NCI-H226 (cell line): ENCODE measurements around the gene CCSER1.

Source experiments
- DNase-seq: peaks from one replicate; pipeline ENCODE4 v3.0.0-alpha.2; 2015

The CCSER1 gene

DNA sequence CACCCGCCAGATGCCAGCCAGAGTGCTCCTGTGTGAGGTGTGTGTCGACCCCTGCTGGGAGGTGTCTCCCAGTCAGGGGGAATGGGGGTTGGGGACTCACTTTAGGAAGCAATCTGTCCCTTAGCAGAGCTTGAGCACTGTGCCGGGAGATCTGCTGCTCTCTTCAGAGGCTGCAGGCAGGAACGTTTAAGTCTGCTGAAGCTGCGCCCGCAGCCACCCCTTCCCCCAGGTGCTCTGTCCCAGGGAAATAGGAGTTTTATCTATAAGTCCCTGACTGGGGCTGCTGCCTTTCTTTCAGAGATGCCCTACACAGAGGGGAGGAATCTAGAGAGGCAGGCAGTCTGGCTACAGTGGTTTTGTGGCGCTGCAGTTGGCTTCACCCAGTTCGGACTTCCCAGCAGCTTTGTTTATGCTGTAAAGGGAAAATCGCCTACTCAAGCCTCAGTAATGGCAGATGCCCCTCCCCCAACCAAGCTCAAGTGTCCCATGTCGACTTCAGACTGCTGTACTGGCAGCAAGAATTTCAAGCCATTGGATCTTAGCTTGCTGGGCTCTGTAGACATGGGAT, 80.8 kb downstream of the CCSER1 start:
- DNase-seq = no peak

DNA sequence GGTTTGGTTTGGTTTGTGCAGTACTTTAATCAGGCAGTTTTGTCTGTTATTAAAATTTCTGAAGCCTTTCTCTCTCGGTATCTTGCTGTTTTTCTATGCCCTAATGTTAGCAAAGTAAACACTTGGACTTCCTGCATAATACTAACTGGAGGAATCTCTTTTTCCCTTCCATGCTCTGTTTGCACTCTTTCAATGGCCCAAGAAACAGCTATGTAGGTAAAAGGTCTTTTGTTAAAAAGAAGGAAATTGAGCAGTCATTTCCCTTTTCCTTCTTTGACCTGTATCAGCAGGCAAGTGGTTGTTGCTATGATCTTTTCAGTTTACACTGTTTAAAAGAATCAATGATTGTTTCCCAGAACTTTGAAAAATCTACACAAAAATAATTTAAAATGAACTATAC, 82.7 kb downstream of the CCSER1 start:
- no peak for DNase-seq

DNA sequence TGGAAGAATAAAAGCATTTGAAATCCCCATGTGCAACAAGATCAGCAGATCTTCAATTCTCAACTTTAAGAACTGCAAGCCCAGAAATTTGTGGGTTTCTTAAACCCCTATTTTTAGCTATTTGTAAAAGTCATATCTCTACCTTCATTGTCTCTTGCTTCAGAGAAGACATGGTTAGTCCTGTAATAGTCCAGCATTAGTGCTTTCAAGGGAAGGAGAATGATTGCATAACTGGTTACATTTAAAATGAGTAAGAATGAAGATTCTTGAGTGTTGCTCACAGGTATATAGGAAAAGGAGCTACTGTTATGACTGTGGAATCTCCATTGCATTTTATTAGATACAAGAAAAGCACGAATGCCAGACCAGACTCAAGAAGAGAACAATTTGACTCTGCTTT, 84.0 kb downstream of the CCSER1 start:
- no peak for DNase-seq

DNA sequence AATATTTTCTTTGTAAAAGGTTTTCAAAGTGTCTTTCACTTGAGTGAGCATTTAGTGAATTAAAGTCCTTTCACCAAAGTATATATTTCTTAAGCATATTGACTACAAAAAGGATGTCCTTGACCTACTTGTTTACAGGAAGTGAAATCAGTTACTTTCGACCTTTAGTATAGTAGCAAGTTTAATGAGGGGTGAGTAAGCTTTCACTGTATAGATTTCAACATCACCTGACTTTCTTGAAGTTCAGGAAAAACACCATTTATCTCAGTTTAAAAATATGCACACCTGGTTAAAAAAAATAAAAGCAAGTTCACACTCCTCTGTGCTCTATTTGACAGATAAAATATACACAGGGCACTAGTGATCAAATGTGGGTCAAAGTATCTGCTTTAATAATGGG, 88.1 kb downstream of the CCSER1 start:
- no peak for DNase-seq

DNA sequence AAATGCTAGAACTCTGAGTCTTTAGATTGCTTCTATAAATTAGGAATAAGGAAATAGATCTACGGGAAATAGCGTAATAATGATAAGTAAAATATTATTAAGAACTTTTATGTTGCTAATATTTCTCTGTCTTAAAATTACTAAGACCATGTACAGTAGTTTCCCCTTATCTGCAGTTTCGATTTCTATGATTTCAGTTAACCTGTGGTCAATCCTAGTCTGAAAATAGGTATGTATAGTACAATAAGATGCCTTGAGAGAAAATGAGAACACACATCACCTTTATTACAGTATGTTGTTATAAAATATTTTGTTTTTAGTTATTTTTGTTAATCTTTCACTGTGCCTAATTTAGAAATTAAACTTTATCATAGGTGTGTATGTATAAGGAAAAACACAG, 92.6 kb downstream of the CCSER1 start:
- DNase-seq = no peak

DNA sequence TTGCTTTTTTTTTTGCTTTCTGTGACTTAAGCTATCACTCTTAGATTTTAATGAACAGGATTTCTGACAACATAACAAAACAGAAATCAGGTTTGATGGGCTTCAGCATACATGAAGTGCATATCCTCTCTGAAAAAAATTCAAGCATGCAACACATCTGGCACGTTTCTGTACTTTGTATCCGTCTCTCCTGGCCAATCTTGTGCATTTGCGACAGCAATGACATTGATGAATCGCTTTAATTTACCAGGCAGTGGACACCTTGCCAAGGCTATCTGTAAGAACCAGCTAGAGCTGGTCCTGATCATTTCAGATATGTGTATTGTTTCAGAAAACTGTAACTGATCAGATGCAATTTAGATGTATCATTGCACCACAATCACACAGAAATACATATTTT, 93.3 kb downstream of the CCSER1 start:
- DNase-seq = no peak

DNA sequence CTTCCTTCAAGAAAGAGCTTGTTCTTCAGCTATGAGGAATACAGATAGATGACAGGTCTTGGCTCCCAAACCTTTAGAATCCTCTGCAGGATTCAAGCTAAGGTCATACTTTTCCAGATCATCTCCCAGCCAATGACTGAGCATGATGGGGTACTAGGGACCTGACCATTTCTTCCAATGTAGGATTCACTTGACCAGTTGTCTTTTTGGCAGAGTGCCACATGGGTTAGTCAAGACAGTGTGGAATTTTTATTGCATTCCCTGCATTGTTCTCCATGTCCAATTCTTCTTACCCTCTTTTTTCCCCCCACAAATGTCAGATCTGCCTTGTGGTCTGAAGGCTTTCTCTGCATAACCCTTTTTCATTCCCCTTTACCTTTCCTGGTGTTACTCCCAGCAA, 99.5 kb downstream of the CCSER1 start:
- no peak for DNase-seq

DNA sequence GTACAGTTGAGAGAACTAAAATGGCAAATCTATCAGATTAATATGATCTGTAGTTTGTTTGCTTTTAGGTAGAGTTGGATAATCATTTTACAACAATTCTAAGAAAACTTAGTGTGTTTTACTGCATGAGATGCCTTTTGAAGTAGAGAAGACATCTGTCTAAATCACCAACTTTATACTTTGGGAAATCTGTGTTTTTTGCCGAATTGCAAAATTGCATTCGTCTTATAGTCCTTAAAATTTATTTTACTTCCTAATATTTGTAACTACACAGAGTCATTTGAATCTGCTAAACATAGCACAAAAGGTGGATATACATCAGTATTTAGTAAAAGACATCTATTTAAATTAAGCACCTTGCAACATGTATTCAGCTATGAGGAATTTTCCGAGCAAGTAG, 100.0 kb downstream of the CCSER1 start:
- no peak for DNase-seq

DNA sequence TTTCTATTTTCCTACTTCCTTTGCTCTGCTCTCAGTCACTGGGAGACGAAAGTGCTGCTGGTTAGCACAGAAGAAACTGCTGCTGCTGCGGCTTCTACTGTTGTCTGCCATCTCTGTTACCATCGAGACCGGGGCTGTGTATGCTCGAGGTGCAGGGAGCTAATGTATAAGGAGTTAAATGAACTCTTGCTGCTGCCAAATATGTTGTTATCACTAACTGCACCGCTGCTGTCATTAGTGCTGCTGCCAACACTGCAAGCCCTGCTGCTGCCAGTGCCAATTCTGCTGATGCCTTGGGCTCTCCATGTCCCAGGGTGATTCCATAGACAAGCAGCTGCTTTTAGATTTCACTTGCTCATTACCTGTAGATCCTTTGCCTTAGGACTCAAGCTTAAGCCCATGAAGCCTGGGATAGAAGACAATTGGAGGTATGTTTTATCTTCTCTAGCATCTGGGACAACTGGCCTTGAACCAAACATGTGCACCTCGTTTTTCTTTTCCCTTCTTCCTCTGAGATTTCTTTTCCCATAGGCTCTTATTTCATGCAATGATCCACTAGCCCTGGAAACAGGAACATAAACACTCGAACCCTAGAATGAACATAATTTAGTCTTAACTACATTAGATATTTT, 107.8 kb downstream of the CCSER1 start:
- no peak for DNase-seq

DNA sequence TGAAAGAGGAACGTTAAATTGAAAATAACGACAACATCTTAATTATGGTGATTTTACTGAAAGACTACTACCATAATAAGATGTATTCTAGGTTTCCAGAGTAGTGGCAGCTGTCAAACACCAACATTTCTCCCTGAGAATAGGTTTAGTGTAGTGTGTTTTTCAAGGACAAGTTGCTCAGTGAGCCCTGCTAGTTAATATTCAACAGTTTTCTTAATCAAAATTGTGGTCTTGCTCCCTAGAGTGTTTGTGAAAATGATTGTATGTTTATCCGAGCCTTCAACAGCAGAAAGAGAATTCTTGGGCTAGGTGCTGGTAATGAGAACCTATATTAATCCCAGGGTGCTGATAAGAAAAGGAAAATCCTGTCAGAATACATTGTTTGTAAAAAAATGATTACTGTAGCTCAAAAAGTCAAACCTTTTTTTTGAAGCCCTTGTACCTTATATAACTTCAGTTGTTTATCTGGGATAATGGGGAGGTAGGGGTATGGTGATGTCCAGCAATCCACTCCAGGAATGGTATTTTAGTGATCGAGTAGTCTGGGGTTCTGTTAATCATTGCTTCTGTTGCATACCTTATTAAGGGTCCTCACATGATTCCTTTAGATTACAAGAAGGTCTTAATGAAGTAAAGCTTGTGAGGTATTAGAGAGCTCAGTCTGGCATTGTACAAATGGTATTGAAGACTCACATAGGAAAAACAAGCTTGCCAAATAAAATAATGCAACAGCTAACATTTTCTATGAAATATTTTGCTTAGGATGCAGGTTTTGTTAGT, 110.7 kb downstream of the CCSER1 start:
- DNase-seq = no peak

DNA sequence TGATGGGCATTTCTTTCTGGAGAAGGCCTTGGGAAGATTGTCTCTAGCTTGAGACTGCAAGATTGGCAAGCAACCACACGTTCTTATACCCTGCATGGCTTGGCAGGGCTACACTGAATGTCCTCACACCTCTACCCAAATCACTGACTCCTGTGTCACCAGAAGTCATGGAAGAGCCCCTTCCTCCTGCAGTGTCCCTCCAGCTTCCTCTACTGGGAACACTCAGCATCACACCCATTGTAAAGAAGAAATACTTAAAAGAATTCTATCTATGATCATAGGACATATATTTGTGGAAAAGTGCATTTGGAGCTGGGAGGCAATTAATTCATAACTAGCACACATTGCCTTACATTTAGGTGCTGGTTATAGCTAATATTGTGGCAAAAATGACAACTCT, 113.1 kb downstream of the CCSER1 start:
- DNase-seq = no peak

DNA sequence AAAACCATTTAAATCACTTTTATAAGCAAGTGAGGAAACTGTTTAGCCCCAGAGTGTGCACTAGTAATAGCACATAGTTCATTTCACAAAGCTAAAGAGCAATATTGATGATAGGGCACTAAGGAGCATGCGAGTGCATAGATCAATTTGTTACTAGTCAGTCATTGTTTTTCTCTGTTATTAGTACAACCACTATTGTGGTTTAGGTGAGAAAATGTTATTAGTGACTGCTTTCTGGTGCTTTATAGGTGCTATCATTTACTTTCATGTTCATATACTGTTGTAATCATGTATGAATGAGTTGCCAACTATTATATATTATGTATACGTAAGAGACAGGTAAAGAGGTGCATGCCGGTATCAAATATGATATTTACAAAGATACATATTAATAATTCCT, 113.8 kb downstream of the CCSER1 start:
- no peak for DNase-seq

DNA sequence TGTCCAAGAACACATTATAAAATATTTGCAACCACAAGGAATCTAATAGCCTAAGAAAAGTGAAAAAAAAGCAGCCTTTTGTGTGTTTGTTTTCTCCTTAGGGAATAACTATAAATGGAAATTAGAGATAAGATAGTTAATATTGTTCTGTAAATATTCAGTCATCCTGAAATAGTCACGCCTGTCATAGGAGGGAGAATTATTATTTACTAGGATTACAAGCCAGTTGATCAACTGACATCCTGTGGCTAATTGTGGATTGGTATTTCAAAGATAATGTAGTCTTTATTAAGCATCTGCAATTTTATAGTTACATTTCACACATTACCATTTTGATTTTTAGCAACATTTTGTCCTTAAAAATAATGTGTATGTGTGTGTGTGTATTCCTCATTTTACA, 118.6 kb downstream of the CCSER1 start:
- no peak for DNase-seq

DNA sequence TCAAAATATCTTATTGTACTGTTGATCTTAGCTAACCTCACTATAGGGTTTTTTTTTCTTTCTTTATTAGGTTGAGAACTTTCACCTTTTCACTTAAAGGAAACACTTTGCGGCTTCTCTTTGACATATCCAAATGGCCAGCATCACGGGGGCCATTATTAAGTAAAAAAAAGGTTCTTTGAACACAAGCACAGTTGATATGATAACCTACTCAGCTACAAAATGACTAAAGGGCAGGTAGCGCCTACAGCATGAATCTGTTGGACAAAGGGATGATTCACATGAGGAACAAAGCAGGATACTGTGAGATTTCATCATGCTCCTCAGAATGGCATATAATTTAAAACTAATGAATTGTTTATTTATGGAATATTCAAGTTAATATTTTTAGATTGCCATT, 119.6 kb downstream of the CCSER1 start:
- DNase-seq = no peak

DNA sequence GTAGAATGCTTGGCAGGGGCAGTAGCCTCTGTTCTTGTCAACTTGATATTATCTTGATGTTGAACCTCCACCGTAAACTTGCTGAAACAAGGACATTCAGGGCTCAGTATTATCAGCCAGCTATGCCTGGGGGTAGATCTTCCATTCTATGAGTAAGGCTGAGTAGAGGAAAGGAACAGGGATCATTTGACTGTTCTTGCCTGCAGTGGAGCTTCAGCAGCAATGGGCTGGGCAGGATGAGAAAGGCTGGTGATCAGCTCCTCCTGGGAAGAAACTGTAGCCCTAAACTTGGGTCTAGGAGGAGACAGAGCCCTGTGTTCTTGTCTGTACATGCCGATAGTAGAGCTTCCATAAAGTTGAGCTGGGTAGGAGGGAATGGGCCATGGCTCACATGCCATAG, 127.2 kb downstream of the CCSER1 start:
- DNase-seq = no peak

DNA sequence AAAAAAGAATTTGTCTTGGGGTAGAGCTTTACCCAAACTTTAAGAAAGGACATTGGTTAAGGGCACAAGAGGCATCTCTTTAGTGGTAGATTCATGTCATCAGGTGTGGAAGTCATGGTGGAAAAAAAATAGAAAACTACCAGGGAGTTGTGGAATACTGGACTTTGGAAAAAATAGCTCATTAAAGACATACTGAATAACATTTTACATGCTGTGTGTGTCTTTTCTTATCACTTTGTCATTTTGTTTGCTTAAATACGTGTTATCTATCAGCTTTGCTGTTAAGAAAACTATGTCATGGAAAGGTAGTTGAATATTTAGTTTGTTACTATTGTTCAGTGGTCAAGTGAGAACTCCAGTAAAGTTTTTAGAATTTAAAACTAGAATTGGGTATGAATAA, 147.0 kb downstream of the CCSER1 start:
- DNase-seq = no peak

DNA sequence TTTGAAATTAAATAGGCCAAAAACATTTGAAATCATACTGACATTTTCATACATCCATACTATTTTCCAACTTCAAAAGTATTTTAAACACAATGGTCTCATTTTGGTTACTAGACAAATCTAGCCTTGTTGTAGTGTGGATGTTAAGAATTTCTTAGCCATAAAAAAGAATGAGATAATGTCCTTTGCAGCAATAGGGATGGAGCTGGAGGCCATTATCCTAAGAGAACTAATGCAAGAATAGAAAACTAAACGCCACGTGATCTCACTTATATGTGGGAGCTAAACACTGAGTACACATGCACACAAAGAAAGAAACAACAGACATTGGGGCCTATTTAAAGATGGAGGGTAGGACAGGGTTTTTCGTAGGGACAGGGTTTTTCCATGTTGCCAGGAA, 153.8 kb downstream of the CCSER1 start:
- DNase-seq = no peak

DNA sequence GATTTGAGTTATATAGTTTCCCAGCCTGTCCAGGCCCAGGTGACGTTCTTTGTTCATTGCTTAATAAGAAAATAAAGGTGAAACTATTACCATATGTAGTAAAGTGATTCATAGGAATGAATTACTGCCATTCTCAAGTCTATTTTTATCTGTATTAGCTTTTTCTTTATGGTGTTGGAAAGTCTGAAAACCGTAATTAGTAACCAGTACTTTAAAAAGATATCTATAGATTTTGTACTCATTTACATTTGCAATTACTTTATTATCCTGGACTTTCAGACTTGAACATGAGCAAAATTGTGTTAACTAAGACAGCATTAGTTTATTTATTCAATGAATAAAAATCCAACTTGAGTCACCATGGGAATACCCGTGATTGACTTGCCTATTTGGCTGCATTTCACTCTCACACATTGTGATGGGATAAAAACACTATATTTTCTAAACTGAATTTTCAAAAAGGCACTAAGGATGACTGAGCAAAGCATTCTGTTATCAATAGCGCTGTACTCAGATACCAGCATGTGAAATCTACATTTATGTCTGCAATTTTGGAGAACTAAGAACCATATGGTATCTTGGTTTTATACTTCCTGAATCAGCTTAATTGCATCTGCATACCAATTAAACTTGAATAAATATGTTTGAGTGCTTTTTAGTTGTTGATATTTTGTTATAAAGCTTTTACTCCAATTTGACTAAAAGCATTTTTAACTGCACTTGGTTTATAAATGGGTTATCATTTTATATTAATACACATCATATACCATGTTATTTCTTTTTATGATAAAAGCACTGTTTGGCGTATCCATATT, 154.6 kb downstream of the CCSER1 start:
- no peak for DNase-seq

DNA sequence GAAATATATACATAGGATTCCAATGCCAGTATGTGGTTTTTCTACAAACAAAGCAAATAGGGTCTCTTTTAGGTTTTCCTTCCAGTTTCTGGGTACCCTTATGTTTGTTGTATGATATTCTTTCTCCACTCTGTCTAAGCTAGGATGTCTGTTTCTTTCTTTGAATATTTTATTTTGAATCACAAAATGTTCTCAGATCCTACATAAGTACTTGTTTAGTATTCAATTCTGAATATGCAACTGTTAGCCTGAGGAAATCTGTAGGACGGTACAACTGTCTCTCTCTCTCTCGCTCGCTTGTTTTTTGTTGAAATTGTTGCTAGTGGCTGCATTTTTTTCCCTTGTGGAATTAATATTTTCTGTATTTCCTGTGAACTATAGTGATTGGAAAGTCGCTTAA, 163.2 kb downstream of the CCSER1 start:
- DNase-seq = no peak

DNA sequence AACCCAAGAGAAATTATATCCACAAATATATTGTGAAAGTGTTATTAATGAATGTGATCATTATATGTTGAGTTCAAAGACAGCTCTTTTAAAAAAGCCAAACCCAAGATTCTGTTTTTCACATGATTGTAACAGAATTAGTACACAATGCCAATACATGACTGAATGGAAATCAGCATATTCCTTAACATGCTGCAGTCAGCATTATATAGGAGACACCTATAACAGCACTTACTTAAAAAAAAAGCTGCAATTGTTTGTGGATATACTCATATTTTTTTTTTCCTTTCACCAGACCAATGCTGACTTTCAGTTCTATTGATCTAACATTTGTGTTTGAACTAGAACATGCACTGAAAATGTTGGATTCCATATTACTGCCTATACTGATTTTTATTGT, 165.2 kb downstream of the CCSER1 start:
- no peak for DNase-seq

DNA sequence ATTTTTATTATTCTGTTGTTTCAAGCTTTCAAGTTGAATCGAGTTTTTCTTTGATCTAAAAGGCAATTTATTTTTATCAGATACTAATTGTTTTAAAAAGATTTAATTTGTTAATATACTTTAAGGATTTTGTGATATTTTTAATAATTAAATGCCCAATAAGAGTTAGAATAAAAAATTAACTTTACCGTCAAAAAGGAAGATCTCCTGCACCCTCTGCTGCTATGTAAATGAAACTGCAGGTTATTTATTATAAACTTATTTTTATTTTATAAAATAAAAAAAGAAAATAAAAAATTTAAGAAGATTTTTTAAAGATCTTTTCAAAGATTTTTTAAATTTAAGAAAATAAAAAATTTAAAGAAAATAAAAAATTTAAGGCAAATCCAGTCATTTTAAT, 166.1 kb downstream of the CCSER1 start:
- no peak for DNase-seq

DNA sequence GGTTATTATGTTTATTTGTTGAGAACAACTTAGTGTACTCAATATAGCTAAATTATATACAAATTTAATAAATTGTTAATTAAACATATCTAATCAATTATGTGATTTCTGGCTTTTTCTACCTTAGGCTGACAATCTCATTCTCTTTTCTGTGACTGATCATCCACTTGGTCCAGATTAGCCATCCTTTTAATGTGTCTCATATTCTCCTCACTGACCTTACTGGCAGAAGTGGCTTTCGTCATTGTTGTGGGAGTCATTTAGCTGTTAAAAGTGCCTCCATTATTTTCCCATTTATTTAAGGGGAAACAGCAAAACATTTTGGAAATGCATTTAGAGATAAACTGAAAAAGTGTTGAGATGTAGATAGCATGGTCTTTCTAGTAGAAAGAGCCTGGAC, 172.2 kb downstream of the CCSER1 start:
- DNase-seq = no peak

DNA sequence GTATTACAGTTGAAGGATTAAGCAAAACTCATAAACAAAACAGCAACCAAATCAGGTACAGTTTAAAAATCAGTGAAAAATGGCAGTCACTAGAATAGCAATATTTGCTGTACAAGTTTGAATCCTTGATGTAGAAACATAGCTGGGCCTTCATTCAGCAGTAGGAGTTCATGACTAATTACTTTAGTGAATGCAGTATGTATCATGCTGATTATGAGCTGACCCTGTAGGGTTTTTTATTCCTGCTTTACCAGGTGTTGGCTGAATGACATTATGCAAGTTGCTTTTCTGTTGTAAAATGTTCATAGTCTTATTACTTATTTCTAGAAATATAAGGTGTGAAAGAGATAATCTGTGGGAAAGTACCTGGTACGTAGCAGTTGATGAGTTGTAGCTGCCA, 179.6 kb downstream of the CCSER1 start:
- no peak for DNase-seq

DNA sequence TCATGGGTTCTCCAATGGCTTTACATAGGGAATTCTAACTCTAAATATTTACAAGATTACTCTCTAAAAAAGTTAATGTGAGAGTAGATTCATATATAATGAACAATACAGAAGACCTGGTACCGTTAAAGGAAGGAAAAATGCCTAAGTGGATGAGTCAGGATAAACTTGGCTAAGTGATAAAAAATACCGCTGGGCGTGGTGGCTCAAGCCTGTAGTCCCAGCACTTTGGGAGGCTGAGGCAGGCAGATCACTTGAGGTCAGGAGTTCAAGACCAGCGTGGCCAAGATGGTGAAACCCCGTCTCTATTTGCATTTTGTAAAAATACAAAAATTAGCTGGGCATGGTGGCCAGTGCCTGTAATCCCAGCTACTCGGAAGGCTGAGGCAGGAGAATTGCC, 189.9 kb downstream of the CCSER1 start:
- DNase-seq = peak; percentile 68
